MG63 (cell line): ENCODE results near the gene SEC24C. TPM values are rescaled to one million over a fixed set of nuclear protein-coding genes. Genes with fewer than 3 reads are reported as not detected.
"Not testable (repeated sequence)": the region's sequence is repeated elsewhere in the genome, so short reads cannot be mapped to it uniquely, and the experiment has no call there.

Experiments
- DNase-seq: peaks from one replicate; pipeline ENCODE4 v3.0.0-alpha.2; 2020
- H3K27me3 ChIP-seq: fragments of 250-450 bp; sonication (Bioruptor Pico); 2 replicates; pipeline ENCODE4 v1.5.1; 2020; ENCODE audit warnings: mild to moderate bottlenecking, moderate library complexity
- H3K36me3 ChIP-seq: fragments of 250-450 bp; sonication (Bioruptor Pico); 2 replicates; pipeline ENCODE4 v1.5.1; 2020; ENCODE audit warnings: mild to moderate bottlenecking, moderate library complexity
- H3K4me3 ChIP-seq: fragments of 250-450 bp; sonication (Bioruptor Pico); 2 replicates; pipeline ENCODE4 v1.5.1; 2020; ENCODE audit warnings: mild to moderate bottlenecking, moderate library complexity
- H3K9me3 ChIP-seq: fragments of 250-450 bp; sonication (Bioruptor Pico); 2 replicates; pipeline ENCODE4 v1.5.1; 2020; ENCODE audit warnings: mild to moderate bottlenecking, moderate library complexity
- total RNA-seq: library from RNA; depleted of rRNA; stranded (reverse); fragments of >200 nt; shearing (Covaris generic); gene quantifications from 2 replicates; pipeline ENCODE4 v1.2.3, GENCODE V29; 2014; ENCODE audit warnings: low replicate concordance

SEC24C gene
- total RNA-seq, 1 experiment from 2014 or later, result 74.6 TPM

DNA sequence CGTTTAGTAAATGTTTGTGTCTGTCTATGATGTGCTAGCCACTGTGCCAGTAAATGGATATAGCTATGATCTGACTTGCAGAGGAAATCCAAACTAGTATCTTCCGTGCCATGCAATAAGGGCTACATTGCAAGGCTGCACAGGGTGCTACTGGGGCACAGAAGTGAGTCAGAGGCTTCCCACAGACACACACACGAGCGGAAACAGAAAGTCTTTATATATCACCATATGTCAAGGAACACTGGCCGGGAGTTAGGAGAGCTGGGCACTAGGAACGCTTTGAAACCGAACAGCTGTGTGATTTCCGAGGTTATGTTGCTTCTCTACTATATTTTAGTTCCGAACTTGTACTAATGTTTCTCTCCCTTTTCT, 14.4 kb upstream of the SEC24C start:
- Histone ChIP-seq H3K36me3 (peaks cover 17% of the 10 kb centered on the region), H3K4me3 (peak overlapping the region; percentile 92)
- H3K9me3 ChIP-seq, H3K27me3 ChIP-seq: not testable (repeated sequence)
- DNase-seq, result peak; percentile 51

DNA sequence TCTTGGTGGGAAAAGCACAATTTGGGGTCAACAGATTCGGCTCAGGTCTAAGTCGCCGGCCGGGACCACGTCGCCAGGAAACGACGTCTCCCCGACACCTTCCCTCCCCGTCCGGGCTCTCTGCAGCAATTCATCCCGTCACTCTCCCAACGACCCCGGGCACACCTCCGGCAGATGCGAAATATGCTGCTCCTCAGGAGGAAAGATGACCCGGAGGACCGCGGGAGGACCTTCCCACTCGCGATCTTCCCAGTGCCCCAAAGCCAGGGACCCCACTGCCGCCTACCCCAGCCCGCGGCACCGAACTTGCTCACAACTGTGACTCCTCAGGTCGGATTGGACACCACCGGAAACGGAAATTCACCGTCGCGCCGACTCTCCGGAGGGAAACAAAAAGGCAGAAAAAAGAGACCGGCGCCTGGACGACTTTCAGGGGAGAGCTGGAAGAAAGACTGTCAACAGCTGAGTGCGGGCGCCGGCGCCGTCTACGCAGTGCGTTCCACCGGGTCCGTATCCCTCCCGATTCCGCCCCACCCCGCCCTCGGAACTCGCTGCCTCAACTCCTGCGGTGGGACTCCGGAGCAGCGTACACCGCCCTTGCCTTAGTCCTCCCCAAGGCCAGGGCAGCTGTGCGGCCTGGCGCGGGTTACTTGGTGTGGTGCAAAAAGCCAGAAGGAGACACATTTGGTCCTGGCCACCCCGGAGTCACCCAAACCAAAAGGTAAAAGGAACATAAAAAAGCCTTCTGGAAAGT, 13.8 kb upstream of the SEC24C start:
- DNase-seq, result peak; percentile 86
- Histone ChIP-seq H3K4me3 (peak overlapping the region; percentile 92), H3K27me3 (no peaks in the 10 kb centered on the region), H3K36me3 (peaks cover 17% of the 10 kb centered on the region), H3K9me3 (no peaks in the 10 kb centered on the region)

DNA sequence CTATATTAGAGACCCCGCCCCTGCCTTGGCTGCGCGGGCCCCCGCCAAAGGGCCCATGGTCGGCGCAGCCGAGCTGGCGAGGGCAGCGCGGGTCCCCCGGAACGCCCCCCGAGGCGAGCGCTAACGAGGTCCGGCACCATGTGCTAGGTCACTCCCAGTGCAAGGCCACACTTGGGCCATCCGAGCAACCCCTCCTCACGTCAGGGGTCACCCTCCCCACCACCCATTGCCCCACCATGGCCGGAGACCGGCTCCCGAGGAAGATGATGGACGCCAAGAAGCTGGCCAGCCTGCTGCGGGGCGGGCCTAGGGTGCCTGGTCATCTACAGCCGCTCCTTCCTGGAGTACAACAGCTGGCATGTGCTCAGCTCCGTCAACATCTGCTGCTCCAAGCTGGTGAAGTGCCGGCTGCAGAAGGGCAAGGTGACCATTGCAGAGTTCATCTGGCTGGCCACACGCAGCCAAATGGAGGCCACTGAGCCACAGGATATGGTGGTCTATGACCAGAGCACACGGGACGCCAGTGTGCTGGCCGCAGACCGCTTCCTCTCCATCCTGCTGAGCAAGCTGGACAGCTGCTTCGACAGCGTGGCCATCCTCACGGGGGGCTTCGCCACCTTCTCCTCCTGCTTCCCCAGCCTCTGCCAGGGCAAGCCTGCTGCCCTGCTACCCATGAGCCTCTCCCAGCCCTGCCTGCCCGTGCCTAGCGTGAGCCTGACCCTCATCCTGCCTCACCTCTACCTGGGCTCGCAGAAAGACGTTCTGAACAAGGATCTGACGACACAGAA, 12.4 kb upstream of the SEC24C start:
- Histone ChIP-seq H3K27me3 (no peaks in the 10 kb centered on the region), H3K4me3 (no peak overlapping the region), H3K36me3 (peaks cover 6% of the 10 kb centered on the region), H3K9me3 (no peaks in the 10 kb centered on the region)
- DNase-seq, result no peak

DNA sequence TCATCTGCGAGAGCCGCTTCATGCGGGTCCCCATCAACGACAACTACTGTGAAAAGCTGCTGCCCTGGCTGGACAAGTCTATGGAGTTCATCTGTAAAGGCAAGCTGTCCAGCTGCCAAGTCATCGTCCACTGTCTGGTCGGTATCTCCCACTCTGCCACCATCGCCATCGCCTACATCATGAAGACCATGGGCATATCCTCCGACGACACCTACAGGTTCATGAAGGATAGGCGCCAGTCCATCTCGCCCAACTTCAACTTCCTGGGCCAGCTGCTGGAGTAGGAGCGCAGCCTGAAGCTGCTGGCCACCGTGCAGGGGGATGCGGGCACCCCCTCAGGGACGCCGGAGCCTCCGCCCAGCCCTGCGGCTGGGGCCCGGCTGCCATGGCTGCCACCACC, 11.7 kb upstream of the SEC24C start:
- Histone ChIP-seq H3K4me3 (no peak overlapping the region), H3K9me3 (no peaks in the 10 kb centered on the region), H3K36me3 (peaks cover 6% of the 10 kb centered on the region), H3K27me3 (no peaks in the 10 kb centered on the region)
- no peak for DNase-seq

DNA sequence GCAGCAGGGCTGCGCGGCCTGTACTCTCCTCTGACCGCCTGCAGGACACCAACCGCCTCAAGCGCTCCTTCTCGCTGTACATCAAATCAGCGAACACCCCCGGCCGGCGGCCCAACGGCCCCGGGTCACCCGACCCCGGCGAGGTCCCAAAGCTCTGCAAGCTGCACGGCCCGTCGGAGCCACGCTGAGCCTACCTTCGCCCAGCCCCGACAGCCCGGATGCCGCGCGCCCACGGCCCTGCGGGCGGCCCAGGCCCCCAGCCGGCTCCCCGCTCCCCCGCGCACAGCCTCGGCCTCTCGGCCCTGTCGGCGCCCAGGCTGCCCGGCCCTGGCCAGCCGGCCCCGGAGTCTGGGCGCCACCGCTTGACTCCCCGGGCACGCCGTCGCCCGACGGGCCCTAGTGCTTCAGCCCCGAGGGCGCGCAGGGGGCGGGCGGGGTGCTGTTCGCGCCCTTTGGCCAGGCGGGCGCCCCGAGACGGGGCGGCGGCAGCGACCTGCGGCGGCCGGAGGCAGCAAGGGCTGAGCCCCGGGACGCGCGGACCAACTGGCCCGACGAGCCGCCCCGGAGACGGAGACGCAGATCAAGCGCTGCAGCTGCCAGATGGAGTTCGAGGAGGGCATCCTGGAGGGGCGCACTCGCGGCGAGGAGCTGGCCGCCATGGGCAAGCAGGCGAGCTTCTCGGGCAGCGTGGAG, 11.1 kb upstream of the SEC24C start:
- H3K36me3 ChIP-seq, result peaks cover 2% of the 10 kb centered on the region
- H3K9me3 ChIP-seq, result no peaks in the 10 kb centered on the region
- H3K4me3 ChIP-seq, result no peak overlapping the region
- no peak for DNase-seq
- no peaks in the 10 kb centered on the region for H3K27me3 ChIP-seq

DNA sequence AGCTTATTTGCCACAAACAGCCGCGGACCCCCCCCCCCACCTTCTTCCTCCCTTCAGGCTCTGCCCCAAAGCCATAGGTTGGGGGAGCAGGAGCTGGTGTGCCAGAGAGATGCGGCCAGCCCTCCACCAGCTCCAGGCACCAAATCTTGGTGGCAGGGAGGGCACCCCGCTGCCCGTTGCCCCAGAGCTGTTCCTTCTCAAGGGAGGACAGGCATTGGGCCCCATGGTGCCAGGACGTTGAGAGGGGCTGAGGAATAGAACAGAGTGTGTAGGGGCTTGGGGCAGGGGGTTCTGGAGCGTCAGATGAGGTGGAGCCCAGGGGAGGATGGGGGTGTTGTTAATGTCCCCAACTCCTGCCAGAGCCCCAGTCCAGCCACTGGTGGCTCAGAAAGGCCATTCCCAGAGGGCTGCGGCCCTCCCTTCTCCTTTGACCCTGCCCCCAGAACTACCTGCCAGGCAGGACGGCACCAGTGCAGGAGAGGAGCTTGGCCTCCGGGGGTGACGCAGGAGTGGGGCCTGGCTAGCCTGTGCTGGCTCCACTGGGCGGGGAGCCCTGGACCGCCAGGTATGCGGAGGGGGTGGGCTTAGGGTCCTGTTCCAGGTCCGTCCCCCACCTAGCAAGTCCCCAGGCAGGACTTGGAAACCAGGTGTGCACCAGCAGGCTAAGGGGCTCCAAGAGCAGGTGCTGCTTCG, 10.0 kb upstream of the SEC24C start:
- Histone ChIP-seq H3K27me3 (no peaks in the 10 kb centered on the region), H3K4me3 (no peak overlapping the region), H3K36me3 (no peaks in the 10 kb centered on the region; the same call in none of the 2 replicates), H3K9me3 (no peaks in the 10 kb centered on the region)
- DNase-seq, result no peak

DNA sequence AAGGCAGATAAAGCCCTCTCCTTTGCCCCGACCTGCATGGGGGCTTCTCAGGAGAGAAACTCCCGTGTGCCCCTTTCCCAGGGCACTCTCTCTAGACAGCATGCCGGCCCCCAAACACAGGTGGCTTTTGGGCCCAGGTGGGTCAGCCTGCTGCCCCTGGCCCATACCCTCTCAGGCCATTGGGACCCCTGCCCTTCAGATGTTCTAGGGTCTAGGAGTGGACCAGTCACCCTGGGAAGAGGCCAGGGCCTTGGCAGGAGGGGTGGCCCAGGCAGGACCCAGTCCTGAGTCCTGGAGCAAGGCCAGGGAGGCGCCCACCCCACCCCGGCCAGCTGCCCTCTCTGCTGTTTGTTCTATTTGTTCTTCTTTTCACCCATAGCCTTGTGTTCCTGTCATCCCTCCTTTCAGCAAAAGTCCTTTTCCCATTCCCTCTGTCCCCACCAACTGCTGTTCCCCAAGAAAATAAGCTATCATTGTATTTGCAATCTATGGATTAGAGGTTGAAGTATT, 9.3 kb upstream of the SEC24C start:
- peaks cover 4% of the 10 kb centered on the region for H3K36me3 ChIP-seq
- H3K4me3 ChIP-seq, result no peak overlapping the region
- H3K9me3 ChIP-seq, result no peaks in the 10 kb centered on the region
- H3K27me3 ChIP-seq, result no peaks in the 10 kb centered on the region
- DNase-seq, result no peak

DNA sequence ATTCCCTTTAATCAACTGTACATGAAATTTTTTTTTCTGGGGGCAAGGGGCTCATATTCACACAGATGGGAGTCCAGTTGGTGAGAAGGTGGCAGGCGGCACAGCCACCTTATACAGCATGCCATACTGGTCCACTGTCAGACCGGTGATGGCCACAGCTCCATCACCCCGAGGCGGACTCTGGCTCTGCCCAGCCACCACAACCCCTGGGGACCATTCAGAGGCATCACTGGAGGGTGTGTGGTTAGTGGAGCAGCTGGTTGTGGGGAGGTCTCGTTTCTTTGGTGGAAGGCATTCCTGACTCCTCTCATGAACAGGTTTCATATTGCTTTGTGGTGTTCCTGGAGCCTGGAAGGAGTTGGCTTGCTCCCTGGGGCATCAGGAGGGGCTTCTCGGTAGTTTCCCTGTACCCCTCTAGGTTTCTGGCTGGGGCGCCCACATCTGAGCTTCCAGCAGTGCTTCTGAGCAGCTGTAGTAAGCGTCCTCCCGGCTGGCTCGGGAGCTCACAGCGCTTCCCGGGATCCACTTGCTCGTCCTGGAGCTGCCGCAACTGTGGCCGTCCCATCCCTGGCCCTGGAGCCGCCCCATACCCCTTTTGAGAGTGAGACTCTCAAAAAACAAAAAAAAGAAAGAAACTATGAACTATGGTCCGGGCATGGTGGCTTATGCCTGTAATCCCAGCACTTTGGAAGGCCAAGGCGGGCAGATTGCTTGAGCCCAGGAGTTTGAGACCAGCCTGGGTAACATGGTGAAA, 3.5 kb upstream of the SEC24C start:
- not testable (repeated sequence) for H3K4me3 ChIP-seq, DNase-seq, H3K9me3 ChIP-seq, H3K27me3 ChIP-seq
- peaks cover 28% of the 10 kb centered on the region for H3K36me3 ChIP-seq

DNA sequence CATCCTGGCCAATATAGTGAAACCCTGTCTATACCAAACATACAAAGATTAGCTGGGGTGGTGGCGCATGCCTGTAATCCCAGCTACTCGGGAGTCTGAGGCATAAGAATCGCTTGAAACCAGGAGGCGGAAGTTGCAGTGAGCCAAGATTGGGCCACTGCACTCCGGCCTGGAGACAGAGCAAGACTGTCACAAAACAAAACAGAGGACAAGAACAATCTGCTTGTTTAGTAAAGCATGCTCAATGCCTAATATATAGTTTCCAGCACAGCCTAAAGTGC, 1.8 kb upstream of the SEC24C start:
- Histone ChIP-seq H3K27me3 (no peaks in the 10 kb centered on the region), H3K36me3 (peaks cover 39% of the 10 kb centered on the region), H3K4me3 (no peak overlapping the region; the same call in 1 of the 2 replicates), H3K9me3 (no peaks in the 10 kb centered on the region)
- DNase-seq, result no peak

DNA sequence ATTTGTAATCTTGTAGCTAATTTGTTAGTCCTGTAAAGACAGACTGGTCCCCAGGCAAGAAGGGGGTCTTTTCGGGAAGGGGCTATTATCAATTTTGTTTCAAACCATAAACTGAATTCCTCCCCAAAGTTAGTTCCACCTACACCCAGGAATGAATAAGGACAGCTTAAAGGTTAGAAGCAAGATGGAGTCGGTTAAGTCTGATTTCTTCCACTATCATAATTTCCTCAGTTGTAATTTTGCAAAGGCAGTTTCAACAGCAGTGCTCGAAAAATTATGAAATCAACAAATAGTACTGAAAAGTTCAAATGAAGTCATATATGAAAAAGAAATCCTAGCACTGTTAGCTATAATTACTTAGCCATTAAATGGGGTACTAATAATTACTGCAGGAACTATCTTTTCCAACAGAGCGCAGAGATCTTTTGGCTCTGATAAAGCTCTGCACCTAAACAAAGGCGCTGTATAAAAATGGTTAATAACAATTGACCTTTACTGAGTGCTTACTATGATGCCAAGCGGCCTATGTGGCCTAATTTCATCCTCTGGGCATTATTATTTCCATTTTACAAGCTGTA, 756 bp upstream of the SEC24C start:
- H3K9me3 ChIP-seq, result no peaks in the 10 kb centered on the region
- peak overlapping the region; percentile 75 for H3K4me3 ChIP-seq
- H3K36me3 ChIP-seq, result peaks cover 48% of the 10 kb centered on the region
- H3K27me3 ChIP-seq, result no peaks in the 10 kb centered on the region
- no peak for DNase-seq

DNA sequence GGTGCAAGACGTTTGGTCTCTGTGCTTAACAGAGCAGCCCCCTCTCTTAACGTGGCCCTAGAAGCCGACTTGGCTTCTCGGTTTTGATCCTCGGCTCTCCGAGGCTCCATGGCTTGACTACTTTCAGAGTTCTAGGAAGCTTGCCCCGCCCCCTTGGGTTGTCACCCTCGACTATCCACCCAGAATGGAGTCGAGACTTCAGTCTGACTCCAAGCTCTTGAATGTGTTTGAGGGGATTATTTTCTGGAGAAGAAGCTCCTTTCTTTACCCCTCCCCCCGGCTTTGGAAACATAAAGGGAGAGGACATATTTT, 448 bp downstream of the SEC24C start:
- peak; percentile 68 for DNase-seq
- Histone ChIP-seq H3K9me3 (no peaks in the 10 kb centered on the region), H3K4me3 (peak overlapping the region; percentile 75), H3K36me3 (peaks cover 55% of the 10 kb centered on the region), H3K27me3 (no peaks in the 10 kb centered on the region)

DNA sequence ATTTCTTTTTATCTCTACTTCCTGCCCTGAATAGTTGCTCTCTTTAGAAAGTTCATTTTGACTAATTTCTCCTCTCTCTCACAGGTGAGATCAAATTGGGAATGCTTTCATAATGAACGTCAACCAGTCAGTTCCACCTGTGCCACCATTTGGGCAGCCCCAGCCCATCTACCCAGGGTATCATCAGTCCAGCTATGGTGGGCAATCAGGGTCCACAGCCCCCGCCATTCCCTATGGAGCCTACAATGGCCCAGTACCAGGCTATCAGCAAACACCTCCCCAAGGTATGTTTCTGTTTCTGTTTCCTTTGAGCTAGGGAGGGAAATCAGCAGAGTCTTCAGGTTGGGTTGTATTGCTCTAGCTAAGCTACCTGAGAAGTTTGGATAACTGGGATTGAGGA, 2.5 kb downstream of the SEC24C start:
- peaks cover 70% of the 10 kb centered on the region for H3K36me3 ChIP-seq

DNA sequence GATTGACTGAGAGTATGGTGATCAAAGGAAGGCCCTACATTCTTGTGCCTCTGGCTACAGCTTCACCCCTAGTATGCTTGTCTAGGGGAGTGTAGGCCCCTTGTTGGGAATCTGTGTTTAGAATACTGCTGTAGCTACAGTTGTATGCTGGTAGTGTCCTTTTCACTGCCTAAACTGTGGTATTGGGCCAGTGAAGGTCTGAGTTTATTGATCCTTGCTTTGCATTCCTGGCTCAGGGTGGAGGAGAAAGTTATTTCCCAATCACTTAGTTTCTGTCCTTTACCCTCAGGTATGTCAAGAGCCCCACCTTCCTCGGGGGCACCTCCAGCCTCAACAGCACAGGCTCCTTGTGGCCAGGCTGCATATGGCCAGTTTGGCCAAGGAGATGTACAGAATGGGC, 6.6 kb downstream of the SEC24C start:
- Histone ChIP-seq H3K27me3 (no peaks in the 10 kb centered on the region), H3K9me3 (no peaks in the 10 kb centered on the region), H3K4me3 (no peak overlapping the region), H3K36me3 (peaks cover 77% of the 10 kb centered on the region)
- DNase-seq, result no peak

More for the DNA sequence above, 2.5 kb downstream of the SEC24C start:
- H3K9me3 ChIP-seq, result no peaks in the 10 kb centered on the region
- H3K27me3 ChIP-seq, result no peaks in the 10 kb centered on the region
- DNase-seq, result no peak
- no peak overlapping the region for H3K4me3 ChIP-seq

DNA sequence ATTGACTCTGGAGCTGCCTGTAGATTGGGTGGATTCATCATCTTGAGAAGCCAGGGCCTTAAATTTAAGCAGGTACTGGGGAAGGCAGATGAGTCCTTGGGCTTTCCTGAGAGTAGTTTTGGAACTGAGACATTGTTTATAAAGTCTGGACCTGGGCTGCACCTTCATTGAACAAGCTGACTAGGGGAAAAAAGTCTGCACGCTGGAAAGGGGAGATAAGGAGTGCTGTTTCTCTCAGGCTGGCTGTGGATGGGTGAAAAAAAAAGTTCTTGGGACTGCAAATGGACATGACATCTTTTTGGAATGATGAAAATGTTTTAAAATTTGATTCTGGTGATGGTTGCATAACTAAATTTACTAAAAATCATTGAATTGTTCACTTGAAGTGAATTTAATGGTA, 12.0 kb downstream of the SEC24C start:
- Histone ChIP-seq H3K27me3 (no peaks in the 10 kb centered on the region), H3K36me3 (peaks cover 64% of the 10 kb centered on the region), H3K4me3 (no peak overlapping the region), H3K9me3 (no peaks in the 10 kb centered on the region)
- DNase-seq, result no peak

DNA sequence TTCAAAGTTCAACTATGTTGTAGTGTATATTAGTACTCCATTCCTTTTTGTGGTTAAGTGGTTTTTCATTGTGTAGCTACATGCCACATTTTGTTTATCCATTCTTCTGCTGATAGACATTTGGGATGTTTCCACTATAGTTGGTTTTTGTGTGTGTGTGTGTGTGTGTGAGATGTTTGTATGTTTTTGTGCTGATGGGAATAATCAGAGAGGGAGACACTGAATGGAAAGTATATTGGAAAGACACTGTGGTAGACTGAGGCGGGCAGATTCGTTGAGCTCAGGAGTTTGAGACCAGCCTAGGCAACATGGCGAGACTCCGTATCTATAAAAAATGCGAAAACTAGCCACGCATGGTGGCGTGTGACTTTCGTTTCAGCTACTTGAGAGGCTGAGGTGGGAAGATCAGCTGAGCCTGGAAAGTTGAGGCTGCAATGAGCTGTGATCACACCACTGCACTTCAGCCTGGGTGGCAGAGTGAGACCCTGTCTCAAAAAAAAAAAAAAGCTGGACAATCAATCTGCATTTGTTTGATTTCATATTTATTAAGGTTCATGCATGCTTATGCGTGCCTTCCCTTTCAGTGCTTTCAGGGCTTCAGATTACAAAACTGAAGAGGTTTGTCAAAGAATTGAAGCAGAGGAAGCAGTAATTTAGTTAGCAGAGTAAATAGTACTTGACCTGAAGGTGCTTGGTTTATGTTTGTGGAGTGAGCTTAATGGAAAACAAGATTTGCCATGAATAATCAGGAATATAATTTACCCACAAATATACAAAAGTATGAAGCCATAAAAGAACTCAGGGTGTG, 14.7 kb downstream of the SEC24C start:
- Histone ChIP-seq H3K27me3 (no peaks in the 10 kb centered on the region), H3K4me3 (no peak overlapping the region), H3K36me3 (peaks cover 63% of the 10 kb centered on the region), H3K9me3 (no peaks in the 10 kb centered on the region)
- no peak for DNase-seq
